GF-D8 (cell line): ENCODE measurements around the gene EMP1.

ENCODE experiments used
- DNase-seq: peaks from one replicate; lab custom pipeline; 2025; lab: John Stamatoyannopoulos, UW

The EMP1 gene

DNA sequence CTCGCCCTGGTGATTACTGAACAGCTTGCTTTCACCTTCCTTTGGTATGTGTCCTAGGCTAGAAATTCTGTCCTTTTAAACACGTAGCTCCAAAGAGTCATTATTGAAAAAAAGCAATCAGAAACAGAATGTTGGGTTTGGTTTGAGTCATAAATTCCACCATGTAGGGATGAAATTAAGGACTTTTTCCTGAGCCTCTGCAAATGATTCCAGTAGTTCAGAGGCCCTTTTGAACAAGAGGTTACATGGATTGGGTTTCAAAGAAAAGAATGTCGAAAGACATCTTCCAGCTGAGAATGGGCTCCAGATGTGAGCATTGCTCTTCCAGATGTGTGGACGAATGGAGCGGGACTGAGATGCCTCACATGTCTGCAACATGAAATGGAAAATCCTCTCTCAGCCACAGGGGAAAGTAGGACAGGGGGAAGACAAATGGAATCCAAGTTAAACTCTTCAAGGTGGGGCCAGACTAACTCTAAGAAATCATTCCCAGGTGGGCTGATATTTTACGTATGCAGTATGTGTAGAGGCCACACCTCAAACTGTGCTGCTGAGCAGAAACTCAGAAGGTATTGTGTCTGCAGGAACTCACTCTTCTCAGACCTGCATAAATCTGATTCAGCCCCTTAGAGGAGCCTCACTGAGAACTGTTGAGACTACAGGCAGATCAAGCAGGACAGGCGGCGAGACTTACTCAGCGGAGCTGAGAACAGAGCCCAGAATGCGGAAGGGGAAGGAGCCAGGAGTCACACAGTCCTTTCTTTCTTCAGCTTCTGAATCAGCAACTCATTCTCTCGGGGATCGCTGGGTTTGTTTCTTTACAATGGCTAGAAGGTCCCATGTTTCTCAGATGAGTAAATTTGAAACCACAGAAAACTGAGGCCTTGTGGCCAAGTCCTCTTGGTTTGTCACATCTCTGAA is 23.3 kb upstream of the EMP1 start:
- DNase-seq = no peak

DNA sequence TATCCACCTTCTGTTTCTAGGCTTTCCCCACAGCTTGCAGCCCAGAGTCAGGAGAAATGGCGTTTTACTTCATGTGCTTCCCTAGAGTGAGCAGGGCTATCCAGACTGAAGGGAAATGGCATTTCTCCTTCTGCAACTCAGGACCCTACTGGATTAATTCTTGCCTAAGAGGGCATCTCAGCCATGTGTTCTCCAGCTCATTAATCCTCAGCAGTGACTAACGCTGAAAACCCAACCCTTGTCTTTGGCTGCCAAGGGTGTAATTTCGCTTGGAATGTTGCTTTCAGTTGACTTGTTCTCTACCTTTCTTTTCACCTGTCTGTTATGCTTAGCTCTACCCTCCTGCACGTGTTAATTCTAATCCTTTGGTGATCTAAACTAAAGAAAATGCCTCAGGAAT is 21.0 kb upstream of the EMP1 start:
- DNase-seq = no peak

DNA sequence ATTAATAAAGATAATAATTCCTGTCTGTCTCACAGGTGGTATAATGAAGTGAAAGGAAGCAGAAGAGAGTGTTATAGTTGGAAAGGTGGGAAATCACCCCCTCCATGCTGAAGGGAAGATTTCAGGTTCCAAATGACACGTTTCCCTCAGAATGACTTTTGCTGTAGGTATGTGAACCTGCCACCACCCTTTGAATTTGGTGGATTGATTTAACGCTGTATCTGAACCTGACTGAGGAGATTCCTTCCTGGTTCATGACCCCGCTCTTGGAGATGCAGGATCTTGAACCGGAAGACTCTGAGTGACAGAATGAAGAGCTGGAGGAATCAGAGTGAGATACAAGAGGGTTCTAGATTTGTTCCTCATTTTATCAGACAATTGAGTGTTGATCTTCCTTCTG is 20.3 kb upstream of the EMP1 start:
- DNase-seq = no peak

DNA sequence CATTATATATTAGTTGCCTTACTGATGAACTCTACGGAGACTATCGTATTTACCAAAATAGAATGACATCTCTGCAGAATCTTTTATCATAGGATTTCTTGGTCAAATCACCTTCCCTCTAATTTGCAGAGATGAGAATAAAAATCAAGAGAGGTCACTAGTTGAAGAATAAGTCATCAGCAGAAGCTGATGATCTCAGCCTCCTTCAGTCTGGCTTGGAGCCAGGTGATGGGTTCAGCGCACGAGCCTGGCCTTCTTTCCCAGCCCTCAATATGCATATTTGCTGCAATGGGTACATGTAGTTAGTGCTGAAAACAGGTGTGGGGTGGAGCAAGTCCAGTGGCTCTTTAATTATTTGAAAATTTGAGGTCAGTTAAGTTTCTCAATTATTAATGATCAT is 19.2 kb upstream of the EMP1 start:
- no peak for DNase-seq

DNA sequence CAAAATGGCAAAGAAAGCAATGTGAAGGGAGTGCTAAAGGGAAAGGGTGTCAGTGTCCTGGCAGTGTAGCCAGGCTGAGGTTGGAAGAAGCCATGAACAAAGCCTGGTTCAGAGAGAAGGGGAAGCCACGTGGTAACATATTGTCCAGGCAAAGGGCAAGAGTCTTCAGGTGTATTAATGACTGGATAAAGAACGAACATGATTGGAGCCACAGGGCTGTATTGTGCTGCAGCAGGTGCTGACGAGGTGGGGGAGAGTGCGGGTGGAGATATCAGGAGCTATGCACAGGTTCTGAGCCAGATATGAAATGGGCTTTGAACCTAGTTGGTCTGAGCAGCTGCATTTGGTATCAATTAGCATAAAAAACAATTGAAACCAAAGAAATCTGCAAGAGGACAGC is 18.6 kb upstream of the EMP1 start:
- no peak for DNase-seq

DNA sequence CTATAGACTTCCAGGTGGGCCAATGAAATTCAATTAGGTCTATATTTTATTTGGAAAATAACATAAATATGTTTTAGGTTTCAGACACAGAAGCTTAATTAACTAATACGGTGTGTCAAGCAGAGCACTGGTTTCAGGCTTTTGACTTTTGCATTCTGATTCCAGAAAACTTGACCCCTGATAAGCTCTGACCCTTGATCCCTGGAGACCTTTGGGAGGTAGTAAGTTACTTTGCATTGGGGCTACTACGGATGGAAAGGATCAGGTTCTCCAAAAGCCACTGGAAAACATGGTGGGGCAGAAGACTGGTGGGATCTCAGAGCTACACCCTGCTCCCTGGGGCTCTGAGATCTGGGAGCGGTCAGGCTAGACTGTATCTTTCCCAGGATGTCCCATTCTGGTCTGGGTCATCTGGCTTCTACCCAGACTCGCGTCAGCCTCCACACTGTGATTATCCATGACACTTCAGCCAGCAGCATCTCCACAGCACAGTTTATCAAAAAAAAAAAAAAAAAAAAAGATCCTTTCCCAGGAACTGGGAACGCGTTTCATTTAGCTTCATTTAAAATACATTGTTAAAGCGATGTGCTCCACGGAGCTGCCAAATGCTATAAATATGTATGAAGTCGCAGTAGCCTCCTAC is 17.8 kb upstream of the EMP1 start:
- no peak for DNase-seq

DNA sequence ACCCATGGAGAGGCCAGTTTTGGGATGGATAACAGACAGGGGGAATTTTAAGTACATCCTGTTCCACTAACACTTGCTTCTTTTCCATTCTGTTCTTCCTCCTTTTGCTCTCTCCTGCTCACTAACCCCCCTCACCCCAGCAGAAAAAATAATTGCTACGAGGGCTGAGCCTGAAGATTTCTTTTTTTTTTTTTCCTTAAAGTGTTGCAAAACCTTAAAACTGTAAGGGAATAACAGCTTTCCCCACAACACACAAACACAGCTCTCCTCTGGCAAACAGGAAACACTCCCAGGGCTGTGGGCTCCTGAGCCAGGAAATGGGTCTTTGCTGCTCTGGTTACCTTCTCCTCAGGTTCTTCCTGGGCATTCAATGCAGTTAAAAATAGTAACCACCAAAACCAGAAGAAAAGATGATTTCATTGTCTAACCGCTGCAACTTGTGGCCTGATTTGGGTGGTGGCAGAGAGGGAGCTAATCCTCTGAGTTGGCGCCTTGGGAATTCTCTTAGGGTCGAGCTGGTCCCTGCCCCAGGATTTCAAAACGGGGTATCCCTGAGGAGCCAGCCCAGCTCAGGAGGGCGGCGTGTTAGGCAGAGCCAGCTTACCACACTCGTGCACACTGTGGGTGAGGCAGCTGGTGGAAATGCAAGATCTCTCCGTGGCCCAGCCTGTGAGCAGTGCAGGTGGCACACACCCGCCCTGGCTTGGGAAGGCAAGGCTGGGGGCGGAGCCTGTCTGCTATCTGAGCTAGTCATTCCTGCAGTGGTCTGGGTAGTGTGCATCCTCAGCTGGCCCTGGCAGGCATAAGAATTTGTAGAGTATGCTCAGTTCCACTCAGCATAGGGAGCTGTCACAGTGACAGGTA is 17.1 kb upstream of the EMP1 start:
- peak; percentile 30 for DNase-seq

DNA sequence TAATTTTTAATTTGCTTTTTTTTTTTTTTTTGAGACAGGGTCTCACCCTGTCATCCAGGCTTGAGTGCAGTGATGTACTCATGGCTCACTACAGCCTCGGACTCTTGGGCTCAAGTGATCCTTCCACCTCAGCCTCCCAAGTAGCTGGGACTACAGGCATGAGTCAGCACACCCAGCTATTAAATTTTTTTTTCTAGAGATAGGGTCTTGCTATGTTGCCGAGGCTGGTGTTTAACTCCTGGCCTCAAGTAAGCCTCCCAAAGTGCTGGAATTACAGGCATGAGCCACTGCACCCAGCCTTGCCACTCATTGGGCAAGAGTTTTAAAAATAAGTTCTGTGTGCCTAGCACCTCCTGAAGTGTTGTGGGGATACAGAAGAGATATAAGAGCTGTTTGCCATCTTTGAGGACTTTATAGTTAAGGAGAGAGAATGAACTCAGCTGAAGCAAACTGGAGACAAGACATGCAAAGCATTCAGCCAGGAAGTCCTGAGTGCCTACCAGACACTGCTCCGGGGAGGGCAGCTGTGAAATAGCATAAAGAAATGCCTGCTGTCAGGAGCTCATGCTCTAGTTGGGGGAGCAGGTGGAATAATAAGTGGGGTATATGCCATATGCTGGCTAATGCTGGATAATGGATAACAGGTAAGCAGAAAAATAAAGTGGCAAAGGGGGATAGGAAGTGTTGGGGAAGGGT is 15.0 kb upstream of the EMP1 start:
- no peak for DNase-seq

DNA sequence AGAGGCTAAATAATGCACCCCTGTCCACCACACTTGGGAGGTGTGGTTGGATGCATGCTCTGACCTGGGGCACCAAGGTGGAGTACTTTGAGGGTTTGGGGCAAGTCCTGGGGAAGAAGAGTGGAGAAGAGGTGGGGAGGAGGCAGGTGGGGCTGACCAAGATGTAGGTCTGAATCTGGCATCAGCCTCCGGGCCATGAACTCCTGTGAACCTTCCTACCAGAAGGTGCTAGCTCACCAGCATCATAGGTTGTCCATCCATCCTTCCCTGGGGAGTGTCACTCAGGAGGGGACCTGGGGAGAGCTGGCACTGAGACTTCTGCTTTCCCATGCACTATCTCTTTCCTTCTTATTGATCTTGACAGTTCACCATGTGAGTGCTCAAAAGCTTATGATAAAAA is 13.6 kb upstream of the EMP1 start:
- DNase-seq = no peak

DNA sequence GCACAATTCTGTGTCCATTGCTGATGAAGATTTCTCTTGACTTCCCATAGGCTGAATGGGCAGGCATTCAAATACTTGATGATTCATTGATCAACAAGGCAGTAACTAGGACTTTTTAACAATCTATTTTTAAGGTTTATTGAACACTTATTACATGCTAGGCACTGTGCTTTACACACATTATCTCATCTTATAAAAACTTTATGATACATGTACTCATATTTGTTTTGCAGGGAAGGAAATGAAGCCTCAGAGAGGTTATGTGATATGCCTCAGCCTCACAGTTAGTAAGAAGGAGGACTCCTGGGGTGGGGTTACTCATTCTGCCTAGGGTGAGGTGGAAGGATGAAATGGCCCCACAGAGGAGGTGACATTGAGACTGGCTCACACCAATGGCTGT is 12.9 kb upstream of the EMP1 start:
- no peak for DNase-seq

DNA sequence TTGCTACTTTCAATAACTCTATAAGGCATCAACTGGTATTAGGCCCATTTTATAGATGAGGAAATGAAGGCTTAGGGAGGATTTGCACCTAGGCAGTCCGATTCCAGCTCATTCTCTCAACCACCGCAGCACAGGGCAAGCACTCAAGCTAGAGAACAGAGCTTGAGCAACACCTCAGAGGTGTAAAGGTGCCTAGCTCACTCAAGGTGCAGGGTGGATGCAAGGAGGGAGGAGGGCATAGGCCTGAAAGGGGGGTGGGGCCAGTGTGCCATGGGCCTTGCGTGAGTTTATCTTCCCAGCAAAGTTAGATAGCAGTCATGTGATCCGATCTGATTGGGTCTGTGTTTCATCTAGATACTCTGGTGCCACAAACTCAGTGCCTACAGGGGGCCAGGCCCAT is 10.2 kb upstream of the EMP1 start:
- DNase-seq = no peak

DNA sequence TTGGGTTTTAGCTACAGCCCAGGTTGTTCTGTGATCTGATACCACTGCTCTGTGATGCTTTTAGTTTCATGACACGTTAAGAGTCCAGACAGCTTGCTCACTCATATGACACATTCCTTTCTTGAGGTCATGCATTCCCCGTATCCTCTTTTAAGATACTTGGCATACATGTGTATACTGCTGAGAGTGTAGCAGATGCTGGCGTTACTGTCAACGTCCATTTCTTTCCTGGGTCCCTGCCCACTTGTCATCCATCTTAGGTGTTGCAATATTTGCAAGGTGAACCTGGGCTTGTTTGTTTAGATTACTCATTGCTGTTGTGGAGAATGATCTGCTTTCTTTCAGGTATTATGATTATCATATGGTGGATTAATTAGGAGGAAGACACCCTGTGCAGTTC is 9.1 kb upstream of the EMP1 start:
- DNase-seq = no peak

DNA sequence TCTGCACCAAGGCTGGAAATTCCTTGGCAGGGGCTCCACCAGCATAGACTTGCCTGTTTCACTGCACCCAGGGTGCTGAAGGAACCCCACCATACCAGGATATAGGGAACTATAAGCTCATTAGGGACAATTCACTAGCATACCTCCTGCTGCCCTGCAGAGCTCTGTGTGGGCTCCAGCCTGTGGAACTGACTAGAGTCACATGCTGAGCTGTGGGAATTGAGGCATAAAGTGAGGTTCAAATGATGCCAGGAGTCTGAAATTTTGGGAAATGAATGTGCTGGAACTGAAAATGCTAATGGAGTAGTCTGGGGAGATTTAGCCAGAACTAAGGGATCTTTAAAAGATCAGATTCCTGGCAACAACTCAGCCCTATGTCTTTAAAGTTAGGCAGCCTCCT is 7.3 kb upstream of the EMP1 start:
- no peak for DNase-seq

DNA sequence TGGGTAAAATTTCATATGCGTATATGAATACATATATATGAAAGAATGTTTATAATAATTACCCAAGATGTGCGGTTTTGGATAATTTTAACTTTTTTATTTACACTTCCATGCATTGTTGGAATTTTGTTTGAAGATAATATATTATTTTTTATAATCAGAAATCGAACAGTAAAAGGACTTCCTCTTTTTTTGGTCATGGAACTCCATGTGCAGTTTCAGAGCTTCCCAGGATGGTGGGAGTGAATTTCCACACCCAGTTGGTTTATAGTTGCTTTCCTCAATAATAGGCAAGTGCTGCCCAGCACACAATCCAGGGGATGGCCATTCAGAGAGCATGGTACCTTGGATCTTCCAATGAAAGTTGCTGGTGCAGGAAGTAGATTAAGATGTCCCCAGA is 6.3 kb upstream of the EMP1 start:
- no peak for DNase-seq

DNA sequence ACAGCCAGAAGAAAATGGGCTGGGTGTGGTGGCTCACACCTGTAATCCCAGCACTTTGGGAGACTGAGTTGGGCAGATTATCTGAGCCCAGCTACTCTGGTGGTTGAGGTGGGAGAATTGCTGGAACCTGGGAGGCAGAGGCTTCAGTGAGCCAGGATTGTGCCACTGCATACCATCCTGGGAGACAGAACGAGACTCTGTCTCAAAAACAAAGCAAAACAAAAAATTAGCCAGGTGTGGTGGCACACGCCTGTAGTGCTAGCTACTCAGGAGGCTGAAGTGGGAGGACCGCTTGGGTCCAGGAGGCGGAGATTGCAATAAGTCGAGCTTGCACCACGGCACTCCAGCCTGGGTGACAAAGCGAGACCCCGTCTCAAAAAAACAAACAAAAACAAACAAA is 3.8 kb upstream of the EMP1 start:
- no peak for DNase-seq

DNA sequence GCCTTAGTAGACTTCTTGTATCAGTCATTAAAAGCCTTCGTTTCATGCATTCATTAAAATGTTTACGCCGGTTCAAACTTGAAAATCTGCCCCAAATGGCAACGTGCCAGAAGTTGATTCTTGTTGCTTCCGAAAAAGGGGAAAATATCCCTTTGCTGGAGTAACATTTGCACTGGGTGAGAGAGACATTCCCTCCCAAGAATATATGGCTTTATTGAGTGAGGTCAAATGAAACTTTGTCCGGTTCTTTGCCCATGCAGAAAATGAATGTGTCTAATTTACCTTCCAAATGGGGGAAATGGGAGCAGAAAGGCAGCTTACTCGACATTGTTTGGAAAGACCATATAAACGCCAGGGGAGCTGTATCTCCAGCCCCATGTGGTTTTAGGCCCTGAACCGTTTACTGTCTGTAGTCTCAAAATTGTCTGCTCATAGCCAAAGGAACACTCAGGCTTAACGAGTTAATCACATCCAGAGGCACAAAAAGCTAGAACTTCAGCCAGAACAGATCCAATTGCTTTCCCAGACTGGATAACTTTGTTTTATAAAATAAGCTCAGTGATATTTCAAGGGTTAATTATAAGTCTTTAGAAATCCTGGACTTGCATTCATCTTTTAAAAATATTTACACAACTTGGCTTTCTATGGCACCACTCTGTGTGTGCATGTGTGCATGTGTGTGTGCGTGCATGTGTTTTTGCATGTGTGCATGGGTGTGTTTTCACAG is 2.9 kb upstream of the EMP1 start:
- DNase-seq = no peak

DNA sequence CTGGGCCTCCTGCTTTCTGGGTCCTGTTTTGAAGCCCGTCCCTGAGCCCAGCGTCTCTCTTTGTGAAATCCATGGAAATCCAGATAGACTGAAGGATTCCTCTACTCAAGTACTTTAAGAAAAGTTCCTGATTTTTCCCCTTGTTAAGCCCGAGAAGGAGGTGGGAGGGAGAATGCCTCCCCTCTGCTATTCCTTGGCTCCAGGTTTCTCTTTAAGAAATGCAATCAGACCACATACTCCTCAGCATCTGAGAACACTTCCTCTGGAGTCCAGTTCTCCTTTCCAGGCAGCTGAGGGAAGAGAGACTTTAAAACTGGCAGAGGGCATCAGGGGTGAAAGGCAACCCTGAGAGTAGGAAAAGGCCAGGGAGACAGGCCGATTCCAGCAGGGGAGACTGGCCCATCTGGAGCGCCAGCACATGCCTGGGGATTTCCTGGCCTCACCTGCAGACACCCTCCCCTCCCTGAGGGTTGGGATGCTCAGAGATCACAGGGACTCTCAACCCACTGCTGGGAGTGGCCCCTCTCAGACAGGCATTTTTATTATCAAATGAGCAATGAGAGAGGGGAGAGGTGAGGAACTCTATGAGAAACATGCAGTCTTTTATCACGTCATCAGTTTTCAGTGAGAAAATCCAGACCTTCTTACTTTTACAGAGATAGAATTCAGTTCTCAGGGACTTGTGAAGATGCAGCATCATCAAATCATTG is 2.0 kb upstream of the EMP1 start:
- no peak for DNase-seq

DNA sequence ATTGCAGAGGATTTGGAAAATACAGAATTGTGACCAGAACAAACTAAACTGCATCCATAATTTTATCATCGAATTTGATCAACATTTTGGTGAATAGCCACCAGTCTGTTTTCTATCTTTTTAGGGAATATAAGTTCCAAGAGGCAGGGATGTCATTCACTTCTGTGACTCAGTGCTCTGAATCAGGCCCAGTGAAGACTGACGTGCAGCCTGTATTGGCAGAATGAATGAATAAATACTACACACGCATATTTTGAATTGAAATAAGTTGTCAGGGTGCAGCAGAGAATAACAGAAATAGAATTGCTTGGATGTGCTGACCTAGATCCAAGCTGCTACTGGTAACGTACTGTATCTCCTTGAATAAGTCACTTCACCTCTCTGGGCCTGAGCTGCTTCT is 1.3 kb upstream of the EMP1 start:
- no peak for DNase-seq

DNA sequence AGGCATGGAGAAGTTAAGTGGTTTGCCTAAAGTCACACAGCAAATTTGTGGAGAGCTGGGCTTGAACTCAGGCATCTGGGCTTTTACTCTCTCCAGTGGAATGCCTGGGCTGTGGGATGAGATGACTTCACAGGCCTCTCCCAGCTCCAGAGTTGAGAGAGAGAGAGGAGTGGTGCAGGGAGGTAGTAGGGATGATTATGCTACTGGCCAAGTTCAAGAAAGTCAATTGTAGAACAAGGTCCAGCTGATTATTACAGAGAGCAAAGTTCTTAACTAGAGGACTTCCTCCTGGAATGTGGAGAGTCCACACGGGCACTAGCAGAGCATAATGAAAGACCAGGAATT is 769 bp upstream of the EMP1 start:
- DNase-seq = no peak

DNA sequence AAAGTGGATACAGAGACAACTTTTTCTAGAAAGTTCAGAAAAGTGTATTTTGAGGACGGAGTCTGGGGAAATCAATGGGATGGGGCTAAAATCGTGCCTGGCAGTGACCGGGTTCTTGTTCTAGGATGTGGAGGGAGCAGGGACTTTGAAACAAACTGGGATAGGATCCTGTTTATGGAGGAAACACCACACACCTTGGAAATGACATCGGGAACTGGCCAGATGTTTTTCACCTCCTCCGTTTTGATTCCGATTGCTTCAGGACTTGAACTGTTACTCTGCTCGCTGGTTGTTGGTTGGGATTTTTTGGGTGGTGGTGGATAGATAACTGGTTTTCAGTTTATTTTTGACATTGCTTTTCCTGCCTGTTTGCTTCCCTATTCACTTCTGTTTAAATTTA is 506 bp downstream of the EMP1 start:
- no peak for DNase-seq

DNA sequence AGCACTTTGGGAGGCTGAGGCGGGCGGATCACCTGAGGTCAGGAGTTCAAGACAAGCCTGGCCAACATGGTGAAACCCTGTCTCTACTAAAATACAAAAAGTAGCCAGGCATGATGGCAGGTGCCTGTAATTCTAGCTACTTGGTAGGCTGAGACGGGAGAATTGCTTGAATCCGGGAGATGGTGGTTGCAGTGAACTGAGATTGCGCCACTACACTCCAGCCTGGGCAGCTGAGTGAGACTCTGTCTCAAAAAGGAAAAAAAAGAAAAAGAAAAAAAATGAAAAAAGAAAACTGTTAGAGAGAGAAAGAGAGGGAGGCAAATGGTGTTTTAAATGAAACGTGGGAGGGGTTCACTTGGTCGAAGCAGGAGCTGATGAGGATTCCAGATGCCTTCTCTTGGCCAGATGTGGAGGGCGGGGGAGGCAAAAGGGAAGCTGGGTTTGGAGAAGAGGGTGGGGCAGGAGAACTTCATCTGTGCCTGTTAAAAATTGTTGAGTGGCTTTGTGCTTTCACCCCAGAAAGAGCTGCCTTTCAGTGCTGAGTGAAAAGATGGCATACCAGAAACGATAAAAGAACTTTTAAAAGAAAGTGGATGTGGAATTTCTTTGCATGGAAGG is 1.1 kb downstream of the EMP1 start:
- DNase-seq = no peak
